COLO668 (cell line): Measurements from ENCODE around the gene POLR2C.

Experiments used
- DNase-seq: peaks from one replicate; lab custom pipeline; 2025; ENCODE audit not compliant: unreplicated experiment; lab: John Stamatoyannopoulos, UW

The POLR2C gene

DNA sequence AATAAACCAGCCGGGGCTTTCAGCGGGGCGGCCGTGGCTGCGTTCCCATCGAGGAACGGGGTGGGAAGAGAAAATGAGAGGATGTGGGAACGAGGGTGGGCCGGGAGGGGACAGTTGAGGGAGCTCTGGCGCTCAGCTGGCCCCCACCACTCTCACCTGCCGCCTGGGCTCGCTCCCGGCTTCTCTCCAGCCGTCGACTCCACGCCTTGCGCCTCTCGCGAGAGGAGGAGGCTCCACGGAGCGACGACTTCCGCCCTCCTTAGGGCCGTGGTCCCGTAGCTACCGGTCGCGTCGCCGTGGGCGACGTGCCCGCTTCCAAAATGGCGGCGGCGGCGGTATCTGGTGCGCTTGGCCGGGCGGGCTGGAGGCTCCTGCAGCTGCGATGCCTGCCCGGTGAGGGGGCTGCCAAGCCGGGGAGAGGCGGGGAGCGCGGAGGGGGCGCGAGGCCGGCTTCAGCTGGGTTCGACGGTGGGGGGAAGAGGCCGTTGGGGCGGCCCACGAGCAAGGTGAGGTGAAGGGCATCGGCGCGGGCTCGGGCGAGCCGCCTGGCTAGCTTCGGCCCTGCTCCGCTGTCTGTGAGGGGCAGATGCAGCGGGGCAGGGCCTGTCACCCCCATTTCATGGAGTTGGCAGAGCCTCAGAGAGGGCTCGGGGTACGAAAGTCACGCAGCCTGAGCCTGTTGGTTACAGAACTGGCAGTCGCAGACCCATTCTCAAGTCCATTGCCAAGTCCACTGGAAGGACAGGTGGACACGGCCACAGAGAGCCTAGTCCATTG, 15.1 kb upstream of the POLR2C start, which contains the start of the genes CIAPIN1 and COQ9:
CIAPIN1 (minus strand) TSS at position 200 of the 777 bp plus-strand sequence. CDS start 6,457 bp downstream, outside the sequence.
COQ9 (plus strand) TSS at position 294 of the 777 bp plus-strand sequence; CDS start at position 321, 27 bp downstream.
- DNase-seq = peak; percentile 97

DNA sequence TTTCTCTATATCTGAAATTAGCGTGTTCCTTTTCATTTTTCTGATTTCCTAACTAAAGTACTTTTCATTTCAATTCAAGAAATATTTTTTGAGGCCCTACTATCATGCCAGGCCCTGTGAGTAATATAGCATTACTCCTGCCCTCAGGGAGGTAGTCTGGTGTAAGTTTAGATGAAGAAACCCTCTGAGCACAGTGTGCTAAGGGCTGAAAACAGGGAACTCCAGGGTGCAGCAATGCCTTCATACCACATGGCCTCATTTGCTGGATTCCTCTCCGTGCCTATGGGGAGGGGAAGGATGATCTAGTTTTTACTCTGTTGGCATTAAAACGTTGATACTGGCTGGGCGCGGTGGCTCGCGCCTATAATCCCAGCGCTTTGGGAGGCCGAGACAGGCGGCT, 10.5 kb upstream of the POLR2C start:
- no peak for DNase-seq

DNA sequence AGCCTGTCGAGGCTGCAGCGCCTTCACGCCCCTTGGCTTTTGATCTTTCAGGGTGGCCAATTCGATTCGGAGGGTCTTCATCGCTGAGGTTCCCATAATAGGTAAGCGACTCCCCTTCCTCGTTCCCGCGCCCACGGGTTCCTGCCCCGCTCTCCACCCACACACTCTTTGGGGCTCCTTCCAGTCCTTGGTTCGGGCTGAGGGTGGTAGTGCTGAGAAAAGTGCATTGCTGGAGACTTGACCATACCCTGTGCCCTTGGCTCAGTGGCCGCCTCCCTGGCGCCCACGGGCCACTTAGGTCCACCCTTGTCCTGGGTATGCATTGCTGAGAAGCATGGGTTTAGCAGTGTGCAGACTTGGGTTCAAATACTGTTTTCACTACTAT, 491 bp downstream of the POLR2C start:
- no peak for DNase-seq

DNA sequence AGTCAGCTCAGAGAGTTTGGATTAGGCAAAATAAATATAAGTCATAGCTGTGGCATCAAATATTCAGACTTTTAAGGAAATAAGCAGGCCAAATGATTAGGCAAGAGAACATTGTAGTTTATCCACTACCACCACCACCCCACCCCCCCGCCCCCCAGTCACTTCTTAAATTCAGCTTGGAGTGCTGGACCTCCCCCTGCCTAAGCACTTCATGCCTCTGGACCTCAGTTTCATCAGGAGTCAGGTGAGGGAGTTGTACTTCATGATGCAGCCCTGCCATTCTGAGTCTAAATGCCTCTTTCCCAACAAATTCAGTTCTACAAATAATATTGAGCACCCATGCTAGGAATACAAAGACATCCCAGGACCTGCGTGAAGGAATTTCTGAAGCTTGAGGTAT, 2.0 kb downstream of the POLR2C start:
- no peak for DNase-seq

DNA sequence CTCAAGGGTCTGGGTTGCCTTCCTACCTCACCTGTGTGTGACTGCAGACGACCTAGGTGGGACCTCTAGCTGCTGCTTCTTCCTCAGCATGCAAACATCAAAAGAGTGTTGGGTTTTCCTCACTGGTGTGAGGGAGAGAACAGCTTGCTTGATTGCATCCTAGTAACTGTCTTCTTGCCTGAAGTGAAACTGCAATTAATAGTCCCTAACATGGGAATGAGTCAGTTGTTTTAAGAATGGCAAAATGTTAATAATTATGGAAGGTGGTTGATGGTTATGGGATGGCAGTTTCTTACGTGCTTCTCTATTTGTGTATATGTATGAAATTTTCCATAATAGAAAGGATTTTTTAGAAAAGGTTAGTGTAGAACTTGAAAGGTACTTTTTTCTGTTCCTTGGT, 5.9 kb downstream of the POLR2C start:
- no peak for DNase-seq

DNA sequence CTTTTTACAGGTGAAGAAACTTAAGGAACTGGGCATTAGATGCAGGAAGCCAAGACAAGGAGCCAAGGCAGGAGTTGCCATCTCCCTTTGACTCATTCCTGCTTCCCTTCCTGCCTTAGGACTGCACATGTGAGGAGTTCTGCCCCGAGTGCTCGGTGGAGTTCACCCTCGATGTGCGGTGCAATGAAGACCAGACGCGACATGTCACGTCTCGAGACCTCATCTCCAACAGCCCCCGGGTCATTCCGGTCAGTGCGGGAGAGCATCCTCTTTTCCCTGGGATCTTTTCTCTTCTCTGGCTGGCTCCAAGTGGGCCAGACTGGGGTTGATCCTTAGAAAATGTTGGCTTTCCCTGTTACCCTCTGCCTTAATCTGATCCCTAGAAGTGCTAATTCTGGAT, 6.6 kb downstream of the POLR2C start:
- DNase-seq = no peak

DNA sequence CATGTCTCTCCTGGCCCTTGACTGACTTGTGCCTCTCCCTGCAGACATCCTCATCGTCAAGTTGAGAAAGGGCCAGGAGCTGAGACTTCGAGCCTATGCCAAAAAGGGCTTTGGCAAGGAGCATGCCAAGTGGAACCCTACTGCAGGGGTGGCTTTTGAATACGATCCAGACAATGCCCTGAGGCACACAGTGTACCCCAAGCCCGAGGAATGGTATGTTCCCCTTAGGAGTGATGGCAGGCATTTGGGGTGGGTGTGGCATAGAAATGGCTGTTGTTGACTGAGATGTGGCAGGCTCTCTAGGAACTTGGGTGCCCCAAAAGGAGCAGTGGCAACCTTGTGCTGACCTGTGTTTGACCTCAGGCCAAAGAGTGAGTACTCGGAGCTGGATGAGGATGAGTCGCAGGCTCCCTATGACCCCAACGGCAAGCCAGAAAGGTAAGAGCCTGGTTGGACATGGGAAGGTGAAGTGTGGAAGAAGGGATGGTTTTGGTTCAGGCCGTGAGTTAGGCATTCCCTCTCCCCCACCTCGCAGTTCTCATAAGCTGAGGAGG, 7.5 kb downstream of the POLR2C start:
- no peak for DNase-seq

DNA sequence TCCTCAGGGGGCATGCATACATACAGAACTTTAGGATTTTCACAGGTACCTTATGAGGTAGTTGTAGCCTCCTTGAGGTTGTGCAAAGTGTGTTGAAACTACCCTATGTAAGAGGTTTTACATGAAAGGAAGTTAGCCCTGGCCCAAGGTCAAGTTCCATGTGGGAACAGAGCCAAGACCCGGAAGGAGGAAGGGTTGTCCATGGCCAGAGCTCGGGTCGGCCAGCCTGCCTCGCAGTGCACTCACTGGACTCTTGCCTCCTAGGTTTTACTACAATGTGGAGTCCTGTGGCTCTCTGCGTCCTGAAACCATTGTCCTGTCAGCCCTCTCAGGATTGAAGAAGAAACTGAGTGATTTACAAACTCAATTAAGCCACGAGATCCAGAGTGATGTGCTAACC, 8.2 kb downstream of the POLR2C start:
- no peak for DNase-seq

DNA sequence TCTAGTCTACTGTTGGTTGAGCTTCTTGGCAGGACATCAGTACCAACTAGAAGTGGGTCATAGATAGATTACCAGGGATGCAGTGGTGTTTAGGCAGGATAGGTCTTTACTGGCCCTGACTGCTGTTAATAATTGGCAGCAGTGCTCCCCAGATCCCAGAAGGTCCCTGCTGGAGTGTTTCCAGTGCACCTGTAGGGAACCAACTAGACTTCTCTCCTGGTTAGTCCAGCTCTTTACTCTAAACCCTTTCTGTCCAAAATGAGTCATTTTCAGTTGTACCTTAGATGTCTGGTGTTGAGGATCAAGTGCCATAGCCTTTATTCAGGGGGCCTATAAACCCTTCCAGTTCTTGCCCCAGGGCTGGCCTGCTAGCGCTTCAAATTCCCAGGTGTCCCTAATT, 8.7 kb downstream of the POLR2C start:
- DNase-seq = no peak

DNA sequence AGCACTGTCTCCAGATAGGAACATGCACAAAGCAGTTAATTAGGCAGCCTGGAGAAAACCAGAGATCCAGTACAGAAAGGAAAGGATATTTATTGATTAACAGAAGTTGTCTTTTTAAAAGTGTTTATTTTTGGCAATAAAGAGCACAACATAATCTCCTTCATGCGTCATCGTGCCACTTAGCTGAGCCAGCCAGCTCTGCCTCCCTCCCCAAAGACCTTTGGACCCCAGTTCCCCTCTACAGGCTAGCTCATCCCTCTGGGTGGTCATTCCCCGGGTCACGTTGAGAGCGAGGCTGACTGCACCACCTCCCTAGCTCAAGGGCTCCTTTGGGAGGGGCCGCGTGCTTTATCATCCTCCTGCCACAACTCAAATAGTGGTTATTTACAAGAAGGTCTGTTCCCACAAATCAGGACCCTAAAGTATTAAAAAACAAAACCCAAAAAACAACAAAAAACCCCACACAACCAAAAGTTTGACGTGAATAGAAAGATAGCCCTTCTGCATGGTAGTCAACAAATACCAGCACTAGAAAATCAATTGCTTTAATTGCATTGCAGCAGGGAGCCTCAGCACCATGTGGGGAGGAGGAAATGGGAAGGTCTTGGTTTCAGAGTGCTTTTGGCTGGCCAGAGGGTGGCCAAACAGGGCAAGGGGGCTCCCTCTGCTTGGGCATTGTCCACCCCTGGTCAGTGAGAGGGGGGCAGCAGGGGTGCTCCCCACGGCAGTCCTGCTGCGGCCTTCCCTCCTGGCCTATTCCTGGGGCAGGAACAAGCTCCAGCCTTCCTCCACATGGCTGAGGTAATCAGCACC, 9.6 kb downstream of the POLR2C start:
- DNase-seq = no peak

DNA sequence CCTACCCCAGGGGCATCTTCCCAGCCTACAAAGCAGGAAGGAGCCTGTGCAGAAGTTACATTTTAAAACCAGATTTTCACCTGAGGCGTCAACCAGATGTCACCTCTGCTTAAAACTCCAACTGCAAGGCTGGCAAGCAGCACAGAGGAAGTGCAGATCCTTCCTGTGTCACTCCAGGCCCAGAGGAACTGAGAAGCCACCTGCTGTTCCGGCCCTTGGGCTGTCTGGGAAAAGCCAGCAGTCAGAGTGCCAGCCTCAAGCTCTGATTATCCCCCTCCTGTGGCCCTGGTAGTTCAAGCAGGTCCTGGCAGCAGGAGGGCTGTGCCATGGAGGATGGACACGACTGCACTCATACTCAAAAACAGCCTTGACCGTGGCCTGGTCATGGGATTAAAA, 10.2 kb downstream of the POLR2C start:
- no peak for DNase-seq

DNA sequence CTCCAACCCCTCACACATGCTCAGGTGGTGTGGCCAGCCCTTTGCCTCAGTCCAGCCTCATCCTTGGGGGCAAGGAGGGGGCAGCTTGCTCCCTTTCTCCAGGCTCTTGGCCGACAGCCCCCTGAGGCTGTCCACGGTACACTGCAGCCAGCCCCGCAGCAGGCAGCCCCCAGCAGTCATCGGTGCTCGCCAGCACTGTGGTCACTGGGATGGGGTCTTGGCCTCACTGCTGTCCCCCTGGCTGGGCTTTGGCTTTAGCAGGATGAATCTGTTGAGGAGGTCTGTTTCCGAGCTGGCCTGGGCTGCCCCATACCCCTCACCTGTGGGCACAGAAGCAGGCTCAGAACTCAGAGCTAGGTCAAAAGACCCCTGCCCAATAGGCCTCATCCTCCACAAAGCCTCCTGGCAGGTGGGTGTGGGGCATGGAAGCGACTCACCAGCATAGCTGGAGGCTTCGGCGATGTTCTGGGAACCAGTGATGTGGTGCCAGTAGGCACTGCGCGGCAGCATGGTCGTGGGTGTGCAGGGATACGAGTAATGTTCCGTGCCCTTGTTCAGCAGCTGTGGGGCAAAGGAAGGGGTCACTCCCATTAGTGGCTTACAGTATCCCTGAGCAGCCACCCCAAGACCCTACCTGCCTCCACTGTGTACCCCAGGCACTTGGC, 10.8 kb downstream of the POLR2C start:
- no peak for DNase-seq

DNA sequence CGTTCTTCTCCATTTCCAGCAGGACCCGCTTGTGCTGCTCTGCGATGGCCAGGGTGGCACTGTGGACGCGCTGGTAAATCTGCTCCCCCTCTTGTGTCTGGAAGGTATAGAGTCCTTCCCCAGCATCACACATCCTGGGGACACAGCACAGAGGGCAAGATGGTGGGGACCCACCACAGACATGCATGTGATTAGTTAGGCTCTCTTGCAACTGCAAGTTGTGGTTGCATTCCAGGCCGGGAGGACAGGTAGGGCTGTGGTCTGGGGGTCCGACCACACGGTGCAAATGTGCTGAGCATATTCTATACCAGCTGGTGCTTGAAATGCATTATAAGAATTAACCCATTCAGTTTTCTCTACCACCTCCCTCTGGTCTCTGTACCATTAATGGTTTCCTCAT, 11.4 kb downstream of the POLR2C start:
- DNase-seq = no peak

DNA sequence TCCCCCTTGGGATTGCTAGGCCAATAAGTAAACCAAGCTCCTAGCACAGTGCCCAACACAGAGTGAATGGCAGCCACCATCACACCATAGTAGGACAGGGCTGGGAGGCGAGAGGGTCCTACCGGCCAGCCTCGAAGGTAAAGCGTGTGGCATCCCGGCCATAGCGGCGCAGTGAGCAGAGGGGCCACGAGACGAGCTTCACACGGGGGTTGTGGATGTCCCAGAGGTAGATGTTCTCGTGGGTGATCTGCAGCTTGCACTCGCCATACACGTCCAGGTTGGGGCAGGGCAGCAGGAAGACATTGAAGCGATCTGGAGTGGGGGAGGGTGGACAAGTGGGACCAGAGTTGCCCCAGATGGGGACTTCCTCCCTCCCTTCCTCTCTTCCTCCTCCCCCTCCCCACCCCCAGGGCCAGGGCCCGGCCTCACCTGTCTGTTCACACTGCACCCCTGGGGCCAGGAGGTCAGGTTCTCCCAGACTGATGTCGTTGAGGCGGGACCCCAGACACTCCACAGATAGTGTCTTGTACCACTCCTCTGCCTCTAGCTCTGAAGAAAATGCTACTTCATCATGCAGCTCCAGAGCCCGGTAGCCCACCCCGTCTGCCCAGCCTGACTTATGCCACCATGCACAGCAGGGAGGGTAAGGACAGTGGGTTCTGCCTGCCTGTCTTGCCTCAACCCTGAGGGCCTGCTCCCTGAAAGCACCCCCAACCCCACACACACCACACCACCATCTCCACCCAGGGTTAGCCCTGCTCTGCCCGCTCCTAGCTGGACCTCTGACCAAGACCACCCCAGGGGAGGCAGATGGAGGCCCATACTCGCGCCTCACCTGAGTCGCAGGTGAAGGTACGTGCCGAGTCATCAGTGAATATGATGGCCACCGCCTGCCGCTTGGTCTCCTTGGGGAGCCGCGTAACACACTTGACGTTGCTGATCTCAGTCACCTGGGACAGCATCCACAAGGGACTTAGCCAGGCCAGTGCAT, 12.5 kb downstream of the POLR2C start:
- no peak for DNase-seq

DNA sequence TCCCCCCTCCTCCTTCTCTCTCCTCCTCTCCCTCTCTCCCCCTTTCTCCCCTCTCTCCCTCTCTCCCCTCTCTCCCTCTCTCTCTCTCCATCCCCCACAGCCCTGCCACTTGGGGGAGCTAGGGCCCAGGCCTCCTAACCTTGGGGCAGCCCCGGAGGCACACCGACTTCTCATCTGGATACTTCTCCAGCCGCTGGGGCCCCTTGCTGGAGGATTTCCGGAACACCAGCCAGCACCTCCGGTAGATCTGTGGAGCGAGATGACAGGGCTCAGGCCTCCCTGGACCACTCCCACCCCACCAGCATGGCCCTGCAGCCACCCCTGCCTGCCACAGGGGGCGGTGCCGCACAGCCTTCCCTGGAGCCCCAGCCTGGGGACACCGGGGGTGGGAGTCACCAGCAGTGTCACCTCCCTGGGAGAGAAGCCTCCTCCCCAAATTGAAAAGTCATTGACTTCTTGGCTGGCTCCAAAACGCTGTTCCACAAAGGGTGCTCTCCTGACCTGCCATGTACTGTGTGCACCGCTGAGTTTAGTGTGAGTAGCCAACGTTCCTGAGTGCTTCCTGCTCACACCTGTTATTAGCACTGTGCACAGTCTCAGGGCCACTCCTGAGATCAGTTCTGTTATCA, 13.3 kb downstream of the POLR2C start:
- DNase-seq = peak; percentile 70

DNA sequence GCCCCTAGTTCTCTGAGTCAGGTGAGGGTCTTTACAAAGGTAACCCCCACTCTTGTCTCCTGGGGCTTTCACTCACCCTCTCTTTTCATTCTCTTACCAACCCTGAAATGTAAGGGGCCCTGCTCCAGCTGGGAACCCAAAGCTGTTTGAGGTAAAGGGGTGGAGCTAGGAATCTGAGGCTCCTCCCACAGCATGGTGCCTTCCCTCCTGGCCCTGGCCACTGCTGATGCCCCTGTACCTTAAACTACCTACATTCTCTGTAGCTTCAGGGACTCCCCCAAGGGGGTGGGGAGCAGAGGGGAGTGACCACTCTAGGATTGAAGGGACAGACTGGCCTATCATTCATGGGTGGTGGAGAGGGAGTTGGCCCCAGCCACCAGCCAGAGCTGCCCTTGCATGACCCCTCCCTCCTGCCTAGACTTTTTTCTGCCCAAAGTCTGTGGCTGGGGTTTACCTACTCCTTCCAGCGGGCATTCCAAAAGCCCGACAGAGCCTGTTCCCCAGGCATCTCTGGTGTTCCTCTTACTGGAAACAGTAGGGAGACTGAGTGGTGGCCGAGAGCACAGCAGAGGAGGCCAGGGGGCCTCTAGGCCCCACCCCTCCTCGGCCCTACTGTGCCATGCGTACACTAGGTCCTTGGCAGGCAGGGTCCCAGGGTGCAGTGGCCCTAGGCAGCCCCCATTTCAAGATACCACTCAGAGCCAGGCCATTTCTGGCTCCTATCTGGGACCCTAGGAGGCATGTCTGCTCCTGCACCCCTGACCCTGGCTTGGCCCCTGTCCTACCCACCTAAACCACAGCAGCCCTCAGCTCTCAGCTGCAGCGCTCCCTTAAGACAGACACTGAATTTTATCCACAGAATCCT, 14.3 kb downstream of the POLR2C start:
- DNase-seq = no peak

DNA sequence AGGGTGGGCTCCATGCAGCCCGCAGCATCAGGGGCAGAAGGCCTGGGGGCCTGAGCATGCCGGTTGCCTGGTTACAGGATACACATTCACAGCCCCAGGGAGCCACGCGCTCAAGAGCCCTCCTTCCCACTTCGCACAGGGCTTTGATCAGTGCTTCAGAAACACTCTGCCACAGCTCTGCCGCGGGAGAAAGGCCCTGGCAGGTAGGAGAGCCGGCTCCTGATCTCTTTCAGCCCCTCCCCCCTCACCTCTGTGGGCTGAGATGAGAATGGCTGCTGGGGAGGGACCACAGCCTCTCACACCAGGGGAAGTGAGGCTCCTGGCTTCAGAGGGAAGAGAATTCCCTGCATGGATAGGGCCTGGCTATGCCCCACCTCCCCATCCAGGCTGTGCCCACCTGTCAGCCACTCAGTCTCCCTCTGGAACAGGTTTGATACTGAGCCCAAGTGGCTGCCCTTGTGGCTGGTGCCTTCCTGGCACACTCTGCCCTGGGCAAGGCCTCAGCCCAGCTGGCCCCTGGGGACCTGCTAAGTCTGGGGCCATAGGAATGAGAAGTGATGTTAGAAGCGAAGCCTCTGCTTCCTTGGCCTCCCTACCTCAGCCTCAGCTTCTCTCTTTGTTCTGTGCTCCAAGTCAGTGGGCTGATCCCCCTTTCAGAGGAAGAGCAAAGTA, 15.2 kb downstream of the POLR2C start:
- no peak for DNase-seq
